Measurements from ENCODE around the gene TMEM248.
"Not testable (repeated sequence)": the region's sequence is repeated elsewhere in the genome, so short reads cannot be mapped to it uniquely, and the experiment has no call there.

The TMEM248 gene

DNA sequence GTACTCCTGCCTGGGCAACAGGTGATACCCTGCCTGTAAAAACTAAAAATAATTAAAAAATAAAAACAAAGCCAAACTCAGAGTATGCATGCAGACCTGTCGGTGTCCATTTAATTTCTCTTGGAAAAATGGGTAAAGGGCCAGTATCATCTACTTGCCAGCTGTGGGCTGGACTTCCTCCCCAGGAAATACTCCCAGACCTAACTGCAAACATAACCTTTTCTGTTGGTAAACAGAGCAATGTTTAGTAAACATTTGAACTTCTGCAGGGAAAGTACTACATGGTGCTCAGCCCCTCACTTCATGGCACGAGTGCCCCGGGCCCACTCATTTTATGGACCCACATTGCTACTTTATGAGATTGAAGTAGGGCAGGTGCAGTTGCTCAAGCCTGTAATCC is 10.2 kb upstream of the TMEM248 start:
- no peak for DNase-seq

DNA sequence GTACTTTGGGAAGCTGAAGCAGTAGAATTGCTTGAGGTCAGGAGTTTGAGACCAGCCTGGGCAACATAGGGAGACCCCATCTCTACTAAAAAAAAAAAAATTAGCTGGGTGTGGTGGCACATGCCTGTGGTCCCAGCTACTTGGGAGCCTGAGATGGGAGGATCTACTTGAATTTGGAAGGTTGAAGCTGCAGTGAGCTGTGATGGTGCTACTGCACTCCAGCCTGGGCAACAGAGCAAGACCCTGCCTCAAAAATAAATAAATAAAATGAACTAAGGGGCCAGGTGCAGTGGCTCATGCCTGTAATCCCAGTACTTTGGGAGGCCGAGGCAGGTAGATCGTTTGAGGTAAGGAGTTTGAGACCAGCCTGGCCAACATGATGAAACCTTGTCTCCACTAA is 9.8 kb upstream of the TMEM248 start:
- not testable (repeated sequence) for DNase-seq

DNA sequence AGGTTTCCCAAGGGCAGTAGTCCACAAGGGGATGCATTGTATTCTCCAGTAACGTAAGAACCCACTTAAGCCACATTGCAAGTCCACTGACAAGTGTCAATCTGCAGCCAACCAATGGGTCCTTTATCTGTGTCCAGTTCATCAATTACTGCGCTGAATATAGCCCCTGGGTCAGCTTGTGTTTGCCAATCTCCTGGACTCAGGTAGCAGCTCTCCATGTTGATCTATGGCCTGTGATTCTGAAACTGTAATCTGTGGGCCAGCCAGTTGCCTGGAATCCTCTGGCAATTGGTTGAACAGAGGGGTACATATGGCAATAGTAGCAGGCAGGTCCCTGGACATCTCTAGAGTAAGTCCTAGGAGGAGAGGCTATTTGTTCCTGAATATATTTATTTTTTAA is 8.8 kb upstream of the TMEM248 start:
- no peak for DNase-seq

DNA sequence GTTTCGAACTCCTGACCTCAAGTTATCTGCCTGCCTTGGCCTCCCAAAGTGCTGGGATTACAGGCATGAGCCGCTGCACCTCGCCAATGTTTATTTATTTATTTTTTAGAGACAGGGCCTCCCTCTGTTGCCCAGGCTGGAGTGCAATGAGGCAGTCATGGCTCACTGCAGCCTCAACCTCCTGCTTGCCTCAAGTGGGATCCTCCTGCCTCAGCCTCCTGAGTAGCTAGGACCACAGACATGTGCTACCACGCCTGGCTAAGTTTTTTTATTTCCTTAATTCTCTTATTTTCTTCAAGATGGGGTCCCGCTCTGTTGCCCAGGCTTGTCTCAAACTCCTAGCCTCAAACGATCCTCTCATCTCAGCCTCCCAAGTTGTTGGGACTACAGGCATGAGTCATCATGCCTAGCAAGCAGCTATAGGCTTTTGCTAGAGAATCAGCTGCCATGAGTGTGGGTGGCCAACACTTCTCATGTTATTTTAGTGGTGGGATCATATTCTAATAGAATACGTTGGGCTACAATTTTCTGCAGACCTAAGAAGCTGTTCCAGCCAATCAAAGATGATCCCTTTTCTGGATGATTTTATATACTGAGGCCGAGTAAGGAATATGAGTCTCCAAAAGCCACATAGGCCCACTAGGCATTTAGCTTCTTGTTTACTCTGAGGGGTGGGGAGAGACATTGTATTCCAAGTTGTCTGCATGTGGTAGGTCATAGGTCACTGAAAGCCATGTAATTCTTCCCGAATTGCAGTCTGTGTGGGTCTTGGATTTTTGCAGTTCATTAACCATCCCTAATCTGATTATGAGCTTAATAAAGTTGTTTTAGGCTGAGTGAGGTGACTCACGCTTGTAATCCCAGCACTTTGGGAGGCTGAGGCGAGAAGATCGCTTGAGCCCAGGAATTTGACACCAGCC is 7.6 kb upstream of the TMEM248 start:
- DNase-seq = no peak

DNA sequence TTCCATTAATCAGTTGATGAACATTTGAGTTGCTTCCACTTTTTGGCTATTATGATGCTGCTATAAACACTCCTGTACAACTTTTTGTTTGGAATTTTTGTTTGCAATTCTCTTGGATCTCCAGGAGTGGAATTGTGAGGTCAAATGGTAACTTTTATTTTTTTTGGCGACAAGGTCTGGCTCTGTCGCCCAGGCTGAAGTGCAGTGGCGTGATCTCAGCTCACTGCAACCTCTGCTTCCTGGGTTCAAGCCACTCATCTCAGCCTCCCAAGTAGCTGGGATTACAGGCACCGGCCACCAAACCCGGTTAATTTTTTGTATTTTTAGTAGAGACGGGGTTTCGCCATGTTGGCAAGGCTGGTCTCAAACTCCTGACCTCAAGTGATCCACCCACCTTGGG is 3.1 kb upstream of the TMEM248 start:
- not testable (repeated sequence) for DNase-seq

DNA sequence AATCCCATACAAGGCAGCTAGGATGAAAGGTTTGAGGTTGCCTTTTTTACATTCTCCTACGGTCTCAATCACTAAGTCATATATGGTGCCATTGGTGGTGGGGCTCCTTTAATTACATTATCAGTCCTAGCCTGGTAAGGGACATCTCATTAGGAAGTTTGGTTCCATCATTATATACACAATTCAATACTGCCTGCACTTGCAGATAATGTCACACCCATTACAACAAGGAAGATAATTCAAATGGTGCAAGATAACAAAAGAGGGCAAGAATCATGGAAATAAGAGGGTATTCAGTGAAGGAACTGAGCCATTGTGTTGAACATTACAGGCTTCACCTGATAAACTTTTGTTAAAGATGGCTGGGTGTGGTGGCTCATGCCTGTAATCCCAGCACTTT is 1.7 kb upstream of the TMEM248 start:
- no peak for DNase-seq

DNA sequence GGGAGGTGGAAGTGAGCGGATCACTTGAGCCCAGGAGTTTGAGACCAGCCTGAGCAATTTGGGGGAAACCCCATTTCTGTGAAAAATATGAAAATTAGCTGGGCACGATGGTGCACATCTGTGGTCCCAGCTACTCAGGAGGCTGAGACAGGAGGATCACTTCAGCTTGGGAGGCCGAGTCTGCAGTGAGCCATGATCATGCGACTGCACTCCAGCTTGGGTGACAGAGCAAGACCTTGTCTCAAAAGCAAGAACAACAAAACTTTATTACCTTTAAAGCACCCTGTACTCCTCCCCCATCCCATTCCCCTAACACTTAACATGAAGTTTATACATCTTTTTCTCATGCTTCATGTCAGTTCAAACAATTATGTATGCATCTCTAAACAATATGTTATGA is 1.3 kb upstream of the TMEM248 start:
- DNase-seq = no peak

DNA sequence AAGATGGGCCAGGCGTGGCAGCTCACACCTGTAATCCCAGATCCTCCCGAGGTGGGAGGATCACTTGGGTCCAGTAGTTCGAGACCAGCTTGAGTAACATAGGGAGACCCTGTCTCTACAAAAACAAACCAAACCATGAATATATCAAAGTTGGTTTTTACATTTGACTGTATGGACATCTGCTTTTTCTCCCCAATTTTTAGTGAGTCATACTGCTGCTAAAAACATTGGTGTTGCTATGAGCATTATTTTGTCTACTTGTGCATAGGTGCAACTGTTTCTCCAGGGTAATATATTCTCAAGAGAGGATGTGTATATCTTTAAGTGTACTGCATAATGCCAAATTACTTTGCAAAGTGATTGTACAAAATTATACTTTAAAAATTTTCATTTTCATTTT is 769 bp upstream of the TMEM248 start:
- DNase-seq = no peak

DNA sequence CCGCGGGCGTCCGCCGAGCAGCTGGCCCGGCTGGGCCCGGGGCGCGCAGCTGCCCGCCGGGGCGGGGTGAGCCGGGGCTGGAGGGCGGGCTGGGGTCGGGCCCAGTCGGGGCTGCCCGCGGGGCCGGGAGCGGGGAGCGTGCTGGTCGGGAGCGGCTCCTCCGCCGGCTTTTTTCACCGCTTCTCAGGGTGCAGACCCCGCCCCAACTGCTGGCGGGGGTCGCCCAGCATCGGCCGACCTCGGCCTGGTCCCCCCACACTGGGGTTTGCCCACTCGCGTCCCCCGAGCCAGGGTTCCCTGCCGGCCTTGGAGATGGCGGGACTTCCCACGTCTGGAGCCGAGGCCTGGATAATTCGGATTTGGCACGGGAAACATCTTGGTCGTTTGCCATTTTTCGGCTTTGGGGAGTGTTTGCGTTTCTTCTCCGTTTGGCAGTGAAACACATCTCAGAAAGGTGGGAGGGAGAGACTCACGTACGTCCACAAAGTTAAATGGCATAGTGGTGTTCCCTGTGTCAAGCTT is 432 bp downstream of the TMEM248 start:
- DNase-seq = no peak

DNA sequence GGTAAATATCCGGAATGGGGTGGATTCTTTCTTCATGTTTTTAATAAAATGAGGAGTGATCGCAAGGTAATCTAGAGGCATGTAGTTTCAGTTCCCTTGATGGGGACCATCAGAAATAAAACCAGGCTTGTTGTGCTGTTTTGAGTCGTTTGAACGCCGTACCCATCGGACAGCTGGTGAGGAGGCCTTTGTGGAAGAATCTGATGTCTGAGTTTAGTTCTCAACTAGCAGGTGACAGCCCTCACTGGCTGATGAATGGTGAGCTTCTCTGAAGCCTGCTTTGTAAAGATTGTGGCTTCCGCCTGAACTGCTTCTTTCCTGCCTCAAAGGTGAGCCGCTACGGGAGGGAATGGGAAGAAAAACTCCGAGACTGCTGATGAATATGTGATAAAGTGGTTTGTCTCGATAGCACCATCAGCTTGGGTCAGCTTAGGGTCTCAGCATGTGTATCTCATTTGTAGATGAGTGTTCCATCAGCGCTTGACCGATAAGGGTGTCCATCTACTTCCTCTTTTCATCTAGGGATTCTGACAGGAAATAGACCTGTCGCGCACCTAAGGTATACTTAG is 977 bp downstream of the TMEM248 start:
- DNase-seq = peak; percentile 35

DNA sequence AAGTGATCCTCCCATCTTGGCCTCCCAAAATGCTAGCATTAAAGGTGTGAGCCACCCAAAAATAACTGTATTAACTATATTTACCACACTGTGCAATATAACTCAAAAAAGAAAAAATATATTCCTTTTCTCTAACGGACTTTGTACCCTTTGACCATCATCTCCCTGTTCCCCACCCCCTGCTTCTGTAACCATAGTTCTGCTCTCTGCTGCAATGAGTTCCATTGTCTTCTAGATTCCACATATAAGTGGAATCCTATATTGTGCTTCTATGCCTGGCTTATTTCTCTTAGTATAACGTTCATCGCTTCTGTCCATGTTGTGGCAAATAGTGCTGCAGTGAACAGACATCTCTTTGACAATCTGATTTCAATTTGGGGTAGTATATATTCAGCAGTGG is 4.2 kb downstream of the TMEM248 start:
- DNase-seq = no peak

DNA sequence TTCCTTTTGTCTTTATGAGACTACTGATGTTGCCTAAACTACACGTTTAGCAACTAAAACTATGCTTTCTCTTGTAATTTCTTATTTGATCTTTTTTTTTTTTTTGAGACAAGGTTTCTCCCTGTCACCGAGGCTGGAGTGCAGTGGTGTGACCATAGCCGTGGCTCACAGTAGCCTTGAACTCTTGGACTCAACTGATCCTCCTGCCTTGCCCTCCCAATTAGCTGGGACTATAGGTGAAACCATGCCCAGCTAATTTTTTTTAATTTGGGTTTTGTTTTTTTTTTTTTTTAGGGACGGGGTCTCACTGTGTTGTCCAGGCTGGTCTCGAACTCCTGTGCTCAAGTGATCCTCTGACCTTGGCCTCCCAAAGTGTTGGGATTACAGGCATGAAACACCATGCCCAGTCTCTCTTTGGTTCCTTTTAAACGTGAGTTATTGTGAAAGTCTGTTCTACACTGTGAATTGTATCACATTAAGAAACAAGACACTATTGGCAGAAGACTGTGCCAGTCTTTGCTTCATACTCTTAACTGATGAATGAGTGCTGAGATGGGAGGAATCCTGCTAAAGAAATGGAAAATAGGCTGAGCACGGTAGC is 6.4 kb downstream of the TMEM248 start:
- no peak for DNase-seq

DNA sequence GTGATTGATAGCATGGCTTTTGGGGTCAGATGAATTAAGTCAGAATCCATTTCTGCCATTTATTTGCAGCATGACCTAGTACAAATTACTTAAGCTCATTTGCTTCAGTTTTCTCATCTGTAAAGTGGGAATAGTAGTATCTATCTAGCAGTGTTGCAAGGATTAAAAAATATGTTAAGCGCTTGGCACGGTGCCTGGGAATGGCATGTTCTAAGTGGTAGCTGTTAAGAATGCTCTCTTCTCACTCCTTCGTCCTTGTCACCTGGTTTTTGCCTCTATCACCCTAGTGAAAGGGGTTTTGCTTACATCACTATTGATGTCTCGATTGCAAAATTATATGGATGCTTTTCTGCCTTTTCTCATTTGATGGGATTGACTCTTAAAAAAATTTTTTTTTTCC is 7.4 kb downstream of the TMEM248 start:
- no peak for DNase-seq

DNA sequence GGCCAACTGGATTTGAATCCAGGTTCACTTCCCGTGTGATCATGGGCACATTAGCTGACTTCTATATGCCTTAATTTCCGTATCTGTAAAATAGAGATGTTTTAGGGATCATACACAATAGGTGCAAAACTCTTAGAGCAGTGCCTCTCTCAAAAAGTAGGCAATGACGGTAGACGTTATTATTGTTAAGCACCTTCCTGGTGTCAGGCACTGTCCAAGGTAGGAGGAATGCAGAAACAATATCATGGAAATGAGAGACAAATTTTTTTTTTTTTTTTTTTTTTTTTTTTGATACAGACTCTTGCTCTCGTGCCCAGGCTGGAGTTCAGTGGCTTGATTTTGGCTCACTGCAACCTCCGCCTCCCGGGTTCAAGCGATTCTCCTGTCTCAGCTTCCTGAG is 8.1 kb downstream of the TMEM248 start:
- DNase-seq = no peak

DNA sequence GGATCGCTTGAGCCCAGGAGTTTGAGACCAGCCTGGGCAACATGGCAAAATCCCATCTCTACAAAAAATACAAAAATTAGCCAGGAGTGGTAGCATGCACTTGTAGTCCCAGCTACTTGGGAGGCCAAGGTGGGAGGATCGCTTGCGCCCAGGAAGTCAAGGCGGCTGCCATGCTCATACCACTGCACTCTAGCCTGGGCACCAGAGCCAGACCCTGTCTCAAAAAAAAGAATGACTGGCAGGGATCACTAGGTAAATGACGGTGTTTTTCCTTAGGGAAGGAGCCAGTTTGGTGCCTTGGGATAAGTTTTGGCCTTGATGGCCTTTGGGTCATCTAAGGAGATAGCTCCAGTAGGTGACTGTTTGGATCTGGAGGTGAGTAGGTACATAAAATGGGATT is 8.9 kb downstream of the TMEM248 start:
- no peak for DNase-seq

DNA sequence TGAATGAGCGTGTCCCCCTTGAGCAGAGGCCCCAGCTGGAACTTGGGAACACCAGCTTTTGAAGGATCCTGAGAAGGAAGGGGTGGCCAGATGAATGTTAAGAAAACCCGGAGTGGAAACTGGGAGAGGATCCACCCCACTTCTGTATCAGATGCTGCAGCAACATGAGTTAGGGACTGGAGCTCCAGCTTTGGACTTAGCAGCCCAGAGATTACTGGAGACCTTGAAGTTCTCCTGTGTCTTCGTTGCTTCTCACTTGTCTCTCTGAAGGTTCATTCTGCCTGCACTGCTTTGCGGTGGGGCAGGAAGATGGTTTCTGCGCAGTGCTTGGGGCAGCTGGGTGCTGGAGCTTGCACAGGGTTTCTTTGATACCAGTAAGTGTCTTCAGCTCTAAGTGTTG is 9.3 kb downstream of the TMEM248 start:
- DNase-seq = no peak

DNA sequence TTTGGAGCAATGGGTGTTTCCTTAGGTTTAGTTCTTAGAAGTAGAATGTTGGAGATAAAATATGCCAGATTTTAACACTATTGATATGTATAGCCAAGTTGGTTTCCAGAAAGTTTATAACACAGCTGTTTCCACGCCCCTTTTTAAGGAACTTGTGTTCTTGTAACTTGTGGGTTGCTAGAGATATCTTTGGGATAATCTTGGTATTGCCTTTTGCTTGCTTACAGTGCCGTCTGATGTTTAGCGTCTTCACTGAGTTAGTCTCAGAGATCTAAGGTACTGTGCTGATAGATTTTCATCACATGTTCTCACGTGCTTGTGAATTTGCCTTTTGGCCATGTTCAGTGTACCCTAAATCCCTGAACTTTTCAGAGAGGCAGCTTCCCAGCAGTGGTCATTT is 12.4 kb downstream of the TMEM248 start:
- DNase-seq = no peak

DNA sequence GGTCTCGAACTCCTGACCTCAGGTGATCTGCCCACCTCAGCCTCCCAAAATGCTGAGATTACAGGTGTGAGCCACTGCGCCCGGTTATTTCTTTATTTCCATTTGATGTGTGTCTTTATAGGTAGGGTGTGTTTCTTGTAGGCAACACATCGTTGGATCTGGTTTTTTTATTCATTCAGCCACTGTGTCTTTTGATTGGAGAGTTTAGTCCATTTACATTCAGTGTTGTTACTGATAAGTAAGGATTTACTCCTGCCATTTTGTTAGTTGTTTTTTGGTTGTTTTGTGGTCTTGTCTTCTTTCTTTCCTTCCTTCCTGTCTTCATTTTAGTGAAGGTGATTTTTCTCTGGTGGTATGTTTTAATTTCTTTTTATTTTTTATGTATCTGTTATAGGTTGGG is 16.9 kb downstream of the TMEM248 start:
- no peak for DNase-seq

DNA sequence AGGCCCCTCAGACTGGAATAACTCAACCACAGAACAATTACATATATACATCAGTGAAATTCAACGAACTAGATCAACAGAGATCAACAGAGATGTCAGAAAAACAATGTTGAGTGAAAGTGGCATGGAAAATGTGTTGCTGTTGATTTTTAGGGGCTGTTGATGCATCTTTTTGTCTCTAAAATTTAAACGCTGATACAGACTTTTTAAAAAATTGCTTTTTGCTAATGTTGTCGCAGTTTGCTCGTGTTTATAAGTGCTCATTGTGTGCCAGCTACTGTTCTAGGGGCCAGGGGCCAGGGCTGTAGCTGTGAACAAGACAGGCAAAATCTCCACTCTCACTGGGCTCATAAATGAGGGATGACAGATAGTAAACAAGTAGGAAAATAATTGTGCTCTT is 18.3 kb downstream of the TMEM248 start:
- DNase-seq = no peak

DNA sequence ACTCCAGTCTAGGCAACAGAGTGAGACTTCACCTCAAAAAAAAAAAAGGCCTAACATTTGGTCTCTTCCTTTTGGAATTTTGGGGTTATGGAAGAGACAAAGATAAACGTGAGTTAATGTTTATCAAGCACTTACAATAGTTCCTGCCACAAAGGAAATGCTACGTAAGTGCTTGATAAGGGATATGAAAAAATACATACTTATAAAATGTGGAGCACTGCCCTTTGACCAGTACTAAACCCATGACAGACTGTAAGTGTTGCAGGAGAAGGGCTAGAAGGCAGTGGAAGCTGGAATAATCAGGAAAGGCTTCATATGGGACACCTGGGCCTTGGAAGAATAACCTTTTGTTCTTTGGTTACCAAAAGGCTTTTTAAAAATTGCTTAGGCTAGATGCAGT is 25.5 kb downstream of the TMEM248 start:
- no peak for DNase-seq

DNA sequence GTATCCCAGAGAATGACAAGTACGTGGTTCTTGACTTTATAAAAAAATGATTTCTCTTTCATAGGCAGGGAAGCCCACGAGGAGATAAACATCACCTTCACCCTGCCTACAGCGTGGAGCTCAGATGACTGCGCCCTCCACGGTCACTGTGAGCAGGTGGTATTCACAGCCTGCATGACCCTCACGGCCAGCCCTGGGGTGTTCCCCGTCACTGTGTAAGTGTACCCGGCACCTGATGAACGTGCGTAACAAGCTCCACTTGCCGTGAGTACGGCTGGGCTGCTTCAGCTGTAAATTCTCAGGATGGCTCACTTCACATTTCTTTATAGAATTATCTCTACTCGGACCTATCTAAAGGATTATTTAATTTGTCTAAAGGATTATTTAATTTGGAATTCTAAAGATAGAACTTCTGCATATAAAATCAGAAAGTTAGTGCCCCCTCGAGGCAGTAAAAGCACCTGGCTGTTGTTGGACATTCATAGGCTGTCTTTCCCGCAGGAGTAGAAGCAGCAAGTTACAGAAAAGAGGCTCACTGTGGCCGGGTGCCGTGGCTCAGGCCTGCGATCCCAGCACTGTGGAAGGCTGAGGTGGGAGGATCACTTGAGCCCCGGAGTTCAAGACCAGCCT is 27.6 kb downstream of the TMEM248 start:
- no peak for DNase-seq

DNA sequence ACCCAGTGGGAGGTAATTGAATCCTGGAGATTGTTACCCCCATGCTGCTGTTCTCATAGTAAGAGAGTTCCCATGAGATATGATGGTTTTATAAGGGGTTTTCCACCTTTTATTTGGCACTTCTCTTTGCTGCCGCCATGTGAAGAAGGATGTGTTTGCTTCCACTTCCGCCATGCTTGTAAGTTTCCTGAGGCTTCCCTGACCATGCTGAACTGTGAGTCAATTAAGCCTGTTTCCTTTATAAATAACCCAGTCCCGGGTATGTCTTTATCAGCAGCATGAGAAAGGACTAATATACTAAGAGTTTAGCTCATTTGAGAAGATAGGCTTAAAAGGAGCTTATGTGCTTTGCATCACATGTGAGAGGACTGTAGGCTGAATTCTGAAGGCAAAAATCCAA is 29.3 kb downstream of the TMEM248 start:
- no peak for DNase-seq

DNA sequence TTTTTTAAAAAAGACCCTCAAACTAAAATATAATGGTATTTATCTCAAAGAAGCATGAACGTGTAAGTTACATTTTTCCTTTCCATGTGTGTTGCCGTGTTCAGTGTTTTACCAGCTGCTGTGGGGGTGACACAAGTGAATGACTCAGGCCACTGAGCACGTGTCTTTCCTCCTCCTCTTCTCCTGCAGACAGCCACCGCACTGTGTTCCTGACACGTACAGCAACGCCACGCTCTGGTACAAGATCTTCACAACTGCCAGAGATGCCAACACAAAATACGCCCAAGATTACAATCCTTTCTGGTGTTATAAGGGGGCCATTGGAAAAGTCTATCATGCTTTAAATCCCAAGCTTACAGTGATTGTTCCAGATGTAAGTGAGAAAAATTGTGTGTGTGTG is 29.7 kb downstream of the TMEM248 start:
- no peak for DNase-seq
